Caco-2 (cell line): ENCODE measurements around the gene PSIP1. TPM values are rescaled to one million over a fixed set of nuclear protein-coding genes. Genes with fewer than 3 reads are reported as not detected.

Experiments
- BruUV-seq: library from RNA; stranded (reverse); fragments of 400-500 nt; replicated peaks from 2 replicates; lab custom pipeline; 2021; lab: Mats Ljungman, UMichigan
- CTCF ChIA-PET: fragments of 300-600 bp; sonication (Branson Sonifier 250); formaldehyde crosslinking; loops from one replicate; lab custom pipeline; 2022; ENCODE audit warnings: antibody characterized with exemption; lab: Charles Lee
- POLR2A ChIA-PET: fragments of 300-600 bp; sonication (Branson Sonifier 250); formaldehyde crosslinking; loops from one replicate; lab custom pipeline; 2022; ENCODE audit warnings: antibody characterized with exemption; lab: Charles Lee
- DNase-seq, 2 experiments: peaks; one replicate each; pipeline versions ENCODE4 v3.0.0 to v3.0.0-alpha.2; 2020 to 2022
- H3K27me3 ChIP-seq: replicated peaks from 2 replicates; pipeline ENCODE4 v1.6.0; 2011; ENCODE audit warnings: low read length; ENCODE audit not compliant: control insufficient read depth, insufficient read depth
- H3K36me3 ChIP-seq: 2 replicates; pipeline ENCODE4 v1.5.1; 2011; ENCODE audit warnings: low read length; ENCODE audit not compliant: control insufficient read depth, insufficient read depth
- H3K4me1 ChIP-seq: fragments of 250-450 bp; sonication (Bioruptor Pico); 2 replicates; pipeline ENCODE4 v1.5.1; 2020; ENCODE audit warnings: mild to moderate bottlenecking
- H3K4me3 ChIP-seq: 2 replicates; pipeline ENCODE4 v1.5.1; 2011; ENCODE audit warnings: low read depth, mild to moderate bottlenecking, control low read depth, low read length
- H3K9me3 ChIP-seq: fragments of 250-450 bp; sonication (Bioruptor Pico); 2 replicates; pipeline ENCODE4 v1.5.1; 2020; ENCODE audit warnings: mild to moderate bottlenecking, moderate library complexity
- H3K27ac Mint-ChIP-seq: one replicate; pipeline ENCODE4 v1.8.0; 2022; ENCODE audit warnings: mixed read lengths; ENCODE audit not compliant: unreplicated experiment
- H3K27me3 Mint-ChIP-seq: one replicate; pipeline ENCODE4 v1.8.0; 2022; ENCODE audit warnings: mixed read lengths; ENCODE audit not compliant: insufficient read depth, unreplicated experiment
- H3K36me3 Mint-ChIP-seq: one replicate; pipeline ENCODE4 v1.8.0; 2022; ENCODE audit warnings: mild to moderate bottlenecking, mixed read lengths; ENCODE audit not compliant: insufficient read depth, unreplicated experiment
- H3K4me1 Mint-ChIP-seq: one replicate; pipeline ENCODE4 v1.8.0; 2022; ENCODE audit warnings: low read depth, mixed read lengths; ENCODE audit not compliant: unreplicated experiment
- H3K4me3 Mint-ChIP-seq: one replicate; pipeline ENCODE4 v1.8.0; 2022; ENCODE audit warnings: mild to moderate bottlenecking, moderate library complexity, mixed read lengths; ENCODE audit not compliant: unreplicated experiment
- H3K9me3 Mint-ChIP-seq: one replicate; pipeline ENCODE4 v1.8.0; 2022; ENCODE audit warnings: mixed read lengths; ENCODE audit not compliant: unreplicated experiment
- intact Hi-C: fragments of 100-400 bp; cut with micrococcal nuclease; formaldehyde crosslinking; loops from one replicate; pipeline ENCODE4 v1.10.0; 2022; ENCODE audit not compliant: unreplicated experiment
- total RNA-seq: library from RNA; stranded (reverse); gene quantifications from 2 replicates; pipeline ENCODE4 v1.2.3, GENCODE V29; 2022
- TF ChIP-seq, protein P1 (sequence below), 2 experiments: fragments of 200-600 bp in 1 of 2; IDR thresholded peaks; 1 replicate in 1 of 2; 2 replicates in 1 of 2; pipeline versions ENCODE4 v1.5.1 to v1.8.0; 2011 to 2022; ENCODE audit warnings: antibody characterized with exemption in 1 of 2, control low read depth in 1 of 2, inconsistent platforms in 1 of 2, low read depth in 1 of 2, low read length in 1 of 2, mild to moderate bottlenecking in 1 of 2, moderate library complexity in 1 of 2; ENCODE audit not compliant: insufficient read depth in 1 of 2, severe bottlenecking in 1 of 2, unreplicated experiment in 1 of 2

The PSIP1 gene
- total RNA-seq, 1 experiment from 2014 or later = 54.1 TPM

DNA sequence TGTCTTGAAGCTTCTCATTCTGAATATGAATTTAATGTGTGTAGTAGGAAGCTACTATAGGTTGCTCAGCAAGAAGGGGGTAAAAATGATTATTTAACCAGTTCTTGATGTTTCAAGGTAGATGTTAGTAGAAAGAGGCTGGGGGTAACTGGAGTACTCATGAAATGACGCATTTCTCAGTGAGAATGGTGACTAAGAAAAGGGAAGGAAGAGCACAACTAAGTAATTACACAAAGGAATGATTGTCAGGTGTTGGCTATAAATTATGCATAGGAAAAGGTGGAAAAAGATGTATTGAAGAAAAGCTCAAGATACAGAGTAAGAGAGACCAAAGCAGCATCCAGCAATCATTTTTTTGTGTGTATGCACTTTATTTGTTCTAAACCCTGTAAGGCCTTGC, 1.4 kb upstream of the PSIP1 start:
- Mint-ChIP-seq H3K4me1 (no peaks in the 10 kb centered on the region), H3K27ac (no peak overlapping the region), H3K36me3 (peaks cover 7% of the 10 kb centered on the region), H3K4me3 (no peak overlapping the region), H3K27me3 (peaks cover 3% of the 10 kb centered on the region), H3K9me3 (no peaks in the 10 kb centered on the region)
- no peaks in the 10 kb centered on the region for H3K27me3 ChIP-seq
- no TSS peak for BruUV-seq
- no peaks in the 10 kb centered on the region for H3K9me3 ChIP-seq
- ChIA-PET POLR2A (no interaction called here), CTCF (no interaction called here)
- peaks cover 4% of the 10 kb centered on the region; the same call in 1 of the 2 replicates for H3K4me1 ChIP-seq
- intact Hi-C loops = loop anchor here (5.0 kb wide), 1 partner anchor 95 kb away; no protein-coding TSS in a partner anchor
- no peak for DNase-seq
- TF ChIP-seq, protein P1, sequence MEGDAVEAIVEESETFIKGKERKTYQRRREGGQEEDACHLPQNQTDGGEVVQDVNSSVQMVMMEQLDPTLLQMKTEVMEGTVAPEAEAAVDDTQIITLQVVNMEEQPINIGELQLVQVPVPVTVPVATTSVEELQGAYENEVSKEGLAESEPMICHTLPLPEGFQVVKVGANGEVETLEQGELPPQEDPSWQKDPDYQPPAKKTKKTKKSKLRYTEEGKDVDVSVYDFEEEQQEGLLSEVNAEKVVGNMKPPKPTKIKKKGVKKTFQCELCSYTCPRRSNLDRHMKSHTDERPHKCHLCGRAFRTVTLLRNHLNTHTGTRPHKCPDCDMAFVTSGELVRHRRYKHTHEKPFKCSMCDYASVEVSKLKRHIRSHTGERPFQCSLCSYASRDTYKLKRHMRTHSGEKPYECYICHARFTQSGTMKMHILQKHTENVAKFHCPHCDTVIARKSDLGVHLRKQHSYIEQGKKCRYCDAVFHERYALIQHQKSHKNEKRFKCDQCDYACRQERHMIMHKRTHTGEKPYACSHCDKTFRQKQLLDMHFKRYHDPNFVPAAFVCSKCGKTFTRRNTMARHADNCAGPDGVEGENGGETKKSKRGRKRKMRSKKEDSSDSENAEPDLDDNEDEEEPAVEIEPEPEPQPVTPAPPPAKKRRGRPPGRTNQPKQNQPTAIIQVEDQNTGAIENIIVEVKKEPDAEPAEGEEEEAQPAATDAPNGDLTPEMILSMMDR (IDR thresholded peaks at IDR 0.05; ENCODE audit: insufficient read depth in 1 of 2, low read depth in 1 of 2, low read length in 1 of 2, severe bottlenecking in 1 of 2, unreplicated experiment in 1 of 2) = no peak
- no peak overlapping the region for H3K4me3 ChIP-seq
- no peaks in the 10 kb centered on the region for H3K36me3 ChIP-seq

DNA sequence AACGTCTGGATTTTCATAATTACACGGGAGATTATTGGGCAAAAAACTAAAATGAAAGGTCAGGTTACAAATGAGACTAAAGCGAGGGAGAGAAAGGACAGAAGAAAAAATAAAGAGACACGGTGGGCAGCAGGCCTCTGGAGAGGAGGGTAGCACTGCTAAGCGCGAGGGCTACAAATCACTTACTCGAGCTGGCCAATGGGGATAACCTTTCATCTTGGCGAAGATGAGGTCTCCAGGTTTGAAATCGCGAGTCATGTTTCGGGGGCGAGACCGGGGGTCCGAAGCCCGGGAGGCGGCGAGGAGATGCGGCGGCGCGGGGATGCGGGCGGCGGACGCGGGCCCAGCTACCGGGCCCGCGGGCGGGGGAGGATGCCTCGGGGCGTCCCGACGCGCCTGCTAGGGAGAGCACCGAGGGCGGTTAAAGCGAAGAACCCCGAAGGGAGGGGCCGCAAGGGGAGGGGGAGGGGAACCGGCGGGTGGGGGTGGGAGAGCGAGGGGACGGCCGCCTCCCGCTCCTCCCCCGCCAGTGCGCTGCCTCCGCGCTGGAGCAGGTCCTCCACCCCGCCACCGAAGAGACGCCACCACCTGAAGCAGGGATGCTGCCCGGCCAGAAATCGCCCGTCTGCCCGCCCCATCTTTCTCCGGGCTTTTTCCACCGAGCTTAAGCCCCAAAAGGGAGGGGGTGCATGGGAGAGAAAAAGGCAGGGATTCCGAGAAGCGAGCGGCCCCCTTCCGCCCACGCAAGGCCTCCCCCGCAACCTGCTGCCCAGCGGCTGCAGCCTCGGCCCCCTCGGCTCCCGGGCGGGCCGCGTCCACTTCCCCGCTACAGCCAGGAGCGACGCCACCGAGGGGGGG, 610 bp downstream of the PSIP1 start:
- H3K4me1 ChIP-seq = peaks cover 4% of the 10 kb centered on the region; the same call in 1 of the 2 replicates
- peak overlapping the region; percentile 100 for H3K27ac Mint-ChIP-seq
- CTCF ChIA-PET = no interaction called here
- no peaks in the 10 kb centered on the region for H3K4me1 Mint-ChIP-seq
- intact Hi-C loops = loop anchor here (5.0 kb wide), 1 partner anchor 97 kb away; no protein-coding TSS in a partner anchor
- DNase-seq = peak; percentile 34 to 46
- H3K4me3 Mint-ChIP-seq = peak overlapping the region; percentile 79
- BruUV-seq = no TSS peak
- H3K4me3 ChIP-seq = peak overlapping the region; percentile 79
- H3K9me3 Mint-ChIP-seq = no peaks in the 10 kb centered on the region
- H3K27me3 Mint-ChIP-seq = no peaks in the 10 kb centered on the region
- POLR2A ChIA-PET = interaction anchor here (0.7 to 1.2 kb wide), 2 partner anchors 9 to 43 kb away, joined by 3 to 6 read pairs; partner anchors contain the start of gene CCDC171
- TF ChIP-seq, protein P1 (IDR thresholded peaks at IDR 0.05; ENCODE audit: insufficient read depth in 1 of 2, low read depth in 1 of 2, low read length in 1 of 2, severe bottlenecking in 1 of 2, unreplicated experiment in 1 of 2) = no peak
- no peaks in the 10 kb centered on the region for H3K36me3 ChIP-seq
- peaks cover 13% of the 10 kb centered on the region for H3K36me3 Mint-ChIP-seq
- no peaks in the 10 kb centered on the region for H3K27me3 ChIP-seq
- no peaks in the 10 kb centered on the region for H3K9me3 ChIP-seq

DNA sequence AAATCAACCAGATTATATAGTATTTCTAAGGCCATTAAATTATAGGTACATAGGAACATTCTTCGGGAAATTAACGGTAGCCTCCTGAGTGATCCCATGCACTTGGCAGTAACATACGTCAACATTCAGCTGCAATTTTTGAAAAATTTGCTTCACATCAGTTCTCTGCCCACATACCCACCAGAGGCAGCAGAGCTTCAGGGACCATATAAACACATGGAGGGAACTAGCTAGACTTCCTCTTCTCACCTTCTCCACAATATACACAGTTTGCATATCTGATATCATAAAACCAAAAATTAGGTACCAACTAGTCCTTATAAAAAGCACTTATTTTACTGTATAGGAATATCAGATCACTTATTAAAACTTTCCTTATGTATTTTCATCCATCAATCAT, 4.8 kb downstream of the PSIP1 start:
- Histone ChIP-seq H3K9me3 (no peaks in the 10 kb centered on the region), H3K27me3 (no peaks in the 10 kb centered on the region), H3K36me3 (no peaks in the 10 kb centered on the region), H3K4me1 (no peaks in the 10 kb centered on the region), H3K4me3 (no peak overlapping the region)
- no peak for DNase-seq
- H3K9me3 Mint-ChIP-seq = no peaks in the 10 kb centered on the region
- peaks cover 7% of the 10 kb centered on the region for H3K4me1 Mint-ChIP-seq
- TF ChIP-seq, protein P1 (IDR thresholded peaks at IDR 0.05; ENCODE audit: insufficient read depth in 1 of 2, low read depth in 1 of 2, low read length in 1 of 2, severe bottlenecking in 1 of 2, unreplicated experiment in 1 of 2) = no peak
- peaks cover 8% of the 10 kb centered on the region for H3K36me3 Mint-ChIP-seq
- no peak overlapping the region for H3K27ac Mint-ChIP-seq
- H3K4me3 Mint-ChIP-seq = no peak overlapping the region
- ChIA-PET POLR2A (no interaction called here), CTCF (interaction anchor here (0.5 kb wide), 1 partner anchor 133 kb away, joined by 4 read pairs; no protein-coding TSS in a partner anchor)
- intact Hi-C loops = no loop called here
- no peaks in the 10 kb centered on the region for H3K27me3 Mint-ChIP-seq
- no TSS peak for BruUV-seq
